GM10266 (cell line): Measurements from ENCODE around the gene CERS6.

Experiments used
- DNase-seq: peaks from one replicate; pipeline ENCODE4 v3.0.0; 2012; ENCODE audit errors: extremely low spot score
- CTCF ChIP-seq: IDR thresholded peaks from 2 replicates; pipeline ENCODE4 v1.5.1; 2012; ENCODE audit warnings: mild to moderate bottlenecking, low read depth; ENCODE audit not compliant: control insufficient read depth, insufficient read depth; ENCODE audit errors: missing control alignments

Gene CERS6

DNA sequence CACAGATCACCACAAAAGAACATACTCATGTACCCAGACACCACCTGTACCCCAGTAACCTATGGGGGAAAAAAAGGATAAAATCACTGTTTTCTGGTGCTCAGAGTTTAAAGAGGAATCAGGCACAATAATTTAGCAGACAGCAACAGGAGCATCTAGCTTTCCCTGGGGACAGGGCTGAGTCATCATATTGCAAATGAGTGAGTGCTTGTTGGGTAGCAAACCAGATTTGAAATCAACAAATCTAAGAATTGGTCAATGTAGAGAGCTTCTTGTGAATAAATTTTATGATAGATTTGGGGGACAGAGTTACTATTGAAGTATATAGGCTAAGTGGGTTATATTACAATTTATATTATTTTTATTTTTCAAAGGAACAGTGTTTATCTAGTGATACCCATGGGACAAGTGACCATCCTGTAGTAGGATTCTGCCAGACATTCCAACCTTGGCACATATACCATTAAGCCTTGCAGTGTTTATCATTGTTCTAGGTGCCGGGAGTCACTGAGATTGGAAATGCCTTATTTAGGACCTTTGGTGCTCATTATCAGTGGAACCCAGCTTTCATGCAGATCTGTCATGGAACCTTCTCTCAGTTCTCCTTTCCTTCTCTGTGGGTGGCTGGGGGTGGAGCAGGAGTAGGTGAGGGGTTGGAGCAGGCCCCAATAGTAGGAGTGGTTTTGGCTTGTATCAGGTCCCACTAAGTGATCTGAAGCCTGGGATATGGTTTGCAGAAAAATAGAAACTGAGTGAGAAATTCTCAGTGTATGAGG lies 117.2 kb downstream of the CERS6 start:
- TF ChIP-seq CTCF: no peak
- DNase-seq: no peak

- no peak for TF ChIP-seq CTCF
- no peak for DNase-seq
Observed at GRCh38 chr2:168574856-168575630, 119.0 kb downstream of the CERS6 start.

GRCh38 chr2:168577885-168578284 lies 121.8 kb downstream of the CERS6 start:
- TF ChIP-seq CTCF: no peak
- DNase-seq: no peak

- TF ChIP-seq CTCF: no peak
- peak; percentile 42 for DNase-seq
Observed at GRCh38 chr2:168583064-168583709, 127.1 kb downstream of the CERS6 start.

DNA sequence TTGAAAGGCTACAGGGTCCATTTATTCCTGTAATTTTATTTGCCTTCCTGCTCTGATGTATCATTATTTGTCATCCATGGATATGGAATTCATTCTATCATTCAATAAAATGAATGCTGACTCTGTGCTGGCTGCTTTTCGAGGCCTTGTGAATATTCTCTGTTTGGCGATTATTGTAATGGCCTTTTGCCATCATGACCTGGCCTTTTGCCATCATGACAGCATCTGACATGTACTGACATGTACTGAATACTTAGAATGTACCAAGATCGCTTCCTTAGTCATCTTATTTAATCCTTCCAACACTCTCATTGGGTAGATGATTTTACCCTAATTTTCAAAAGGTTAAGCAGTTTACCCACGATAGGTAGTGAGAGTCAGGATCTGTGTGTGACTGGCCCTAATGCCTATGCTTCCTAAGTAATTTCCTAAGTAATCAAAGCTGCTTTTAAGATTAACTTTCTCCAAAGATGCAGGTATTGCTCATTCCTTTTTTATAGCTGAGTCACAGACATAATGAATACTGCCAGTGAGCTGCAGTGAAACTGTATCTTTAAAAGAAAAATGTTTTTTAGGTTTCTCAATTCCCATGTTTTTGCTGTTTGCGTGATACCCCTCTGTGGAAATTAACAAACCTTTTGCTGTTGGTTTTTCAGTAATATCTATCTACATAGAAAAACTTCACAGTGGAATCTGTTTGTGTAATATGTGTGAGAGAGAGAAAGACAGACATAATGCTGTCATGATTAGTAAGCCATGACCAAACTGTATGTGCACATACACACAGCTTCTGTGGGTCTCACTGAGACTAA lies 127.8 kb downstream of the CERS6 start:
- TF ChIP-seq CTCF: no peak

DNA sequence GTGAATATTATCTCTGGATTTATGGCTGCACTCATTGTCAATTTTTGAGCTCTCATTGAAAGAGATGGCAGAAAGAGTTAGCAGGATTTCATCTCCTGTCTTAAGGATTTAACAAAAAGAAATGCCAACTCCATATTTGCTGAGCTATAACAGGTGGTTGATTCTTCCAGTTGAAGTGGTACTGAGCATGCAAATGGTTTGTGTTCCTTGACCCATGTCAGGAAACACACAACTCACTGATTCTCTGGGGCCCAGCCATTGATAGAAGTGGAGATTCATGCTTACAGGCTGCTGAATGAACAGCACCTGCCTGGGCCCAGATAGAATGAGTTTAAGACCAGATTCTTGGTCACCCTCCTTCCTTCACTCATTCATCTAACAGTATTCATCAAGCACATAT lies 128.8 kb downstream of the CERS6 start:
- no peak for TF ChIP-seq CTCF
- no peak for DNase-seq

More for the DNA sequence above, 127.8 kb downstream of the CERS6 start:
- no peak for DNase-seq
